ENCODE data around the gene STT3B.
"Not testable (repeated sequence)": the region's sequence is repeated elsewhere in the genome, so short reads cannot be mapped to it uniquely, and the experiment has no call there.

Gene STT3B

DNA sequence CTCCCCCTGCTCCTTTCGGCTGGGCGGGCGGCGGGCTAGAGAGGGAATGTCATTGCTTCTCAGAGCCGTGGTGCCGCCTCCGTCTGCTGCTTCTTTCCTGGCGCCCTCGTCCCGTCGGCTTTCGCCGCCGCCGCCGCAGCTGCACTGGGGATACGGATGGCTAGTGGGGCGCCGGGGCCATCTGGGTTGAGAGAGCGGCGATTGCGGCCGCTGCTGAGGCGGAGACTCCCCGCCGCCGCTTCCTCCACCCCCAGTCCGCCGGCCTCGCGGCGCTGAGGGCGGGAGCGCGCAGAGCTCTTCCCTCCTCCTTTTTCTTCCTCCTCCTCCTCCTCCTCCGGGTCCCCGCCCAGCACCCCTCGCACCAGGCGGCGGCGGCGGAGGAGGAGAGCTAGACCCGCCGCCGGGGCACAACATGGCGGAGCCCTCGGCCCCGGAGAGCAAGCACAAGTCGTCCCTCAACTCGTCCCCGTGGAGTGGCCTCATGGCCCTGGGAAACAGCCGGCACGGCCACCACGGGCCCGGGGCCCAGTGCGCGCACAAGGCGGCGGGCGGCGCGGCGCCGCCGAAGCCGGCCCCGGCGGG is at the start of gene STT3B:
Gene STT3B, plus strand, starts transcription at position 339 of the 582 bp plus-strand sequence. Its CDS starts 74 bp downstream, at position 413.
- peak; percentile 74 to 84 (median 78) for DNase-seq

DNA sequence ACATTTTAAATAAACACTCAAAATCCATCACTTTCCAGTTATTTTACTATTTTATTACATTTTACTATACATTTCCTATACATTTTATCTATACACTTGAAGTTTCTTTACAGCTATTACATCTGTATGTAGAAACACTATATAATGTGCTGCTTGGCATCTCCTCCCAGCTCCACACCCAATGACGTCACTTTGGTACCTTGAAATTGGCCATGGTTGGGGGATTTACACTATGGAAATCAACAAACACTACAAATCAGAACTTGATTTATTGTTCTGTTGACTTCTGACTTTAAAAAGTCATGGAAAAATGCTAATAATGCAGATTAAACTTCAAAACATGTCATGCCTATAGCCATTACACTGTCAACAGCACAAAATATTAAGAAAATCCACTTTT is 48.9 kb upstream of the STT3B start:
- DNase-seq: no peak

DNA sequence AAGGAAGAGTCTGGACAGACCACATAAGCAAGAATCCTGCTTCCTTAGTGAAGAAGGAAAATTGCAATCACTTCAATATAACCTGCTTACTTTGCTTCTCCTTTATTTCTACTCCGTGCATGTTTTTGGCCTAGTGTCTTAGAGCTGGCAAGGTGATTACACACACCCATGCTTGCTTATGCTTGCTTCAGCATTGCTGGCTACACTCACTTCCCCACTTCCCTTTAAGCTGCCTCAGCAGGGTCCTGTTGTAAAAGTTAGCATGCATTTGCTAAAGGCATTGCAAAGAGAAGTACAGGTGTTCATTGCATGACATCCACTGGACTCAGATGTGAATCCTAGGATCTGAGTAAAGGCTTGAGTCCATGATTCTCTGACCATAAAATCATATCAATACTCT is 47.5 kb upstream of the STT3B start:
- no peak for DNase-seq

DNA sequence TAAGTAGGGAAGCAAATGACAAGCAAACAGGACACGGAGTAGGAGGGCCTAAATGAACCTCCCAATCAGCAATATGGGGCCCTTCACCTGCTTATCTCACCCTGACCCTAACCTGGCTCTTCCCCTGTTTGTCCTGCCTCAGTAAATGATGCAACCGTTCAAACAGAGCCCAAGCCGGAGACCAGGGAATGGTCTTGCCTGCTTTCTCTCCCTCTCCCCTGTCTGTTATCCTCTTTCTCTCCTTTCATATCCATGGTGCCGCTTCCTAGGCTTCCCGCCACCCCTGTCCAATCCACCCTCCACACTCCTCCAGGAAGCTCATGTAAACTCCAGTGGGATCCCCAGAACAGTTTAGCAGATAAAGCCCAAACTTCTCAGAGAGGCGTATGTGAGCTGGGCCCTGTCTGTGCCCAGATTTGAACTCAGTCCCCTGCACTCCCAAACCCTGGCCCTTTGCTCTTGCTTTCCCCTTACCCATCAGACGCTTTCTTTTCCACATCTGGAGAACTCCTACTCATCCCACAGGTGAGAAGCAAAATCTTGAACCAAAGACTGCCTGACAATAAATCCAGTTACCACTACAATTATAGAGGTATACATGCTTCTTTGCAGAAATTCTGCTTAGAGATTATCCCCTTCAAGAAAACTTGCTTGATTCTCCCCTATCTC is 45.7 kb upstream of the STT3B start:
- DNase-seq: no peak

DNA sequence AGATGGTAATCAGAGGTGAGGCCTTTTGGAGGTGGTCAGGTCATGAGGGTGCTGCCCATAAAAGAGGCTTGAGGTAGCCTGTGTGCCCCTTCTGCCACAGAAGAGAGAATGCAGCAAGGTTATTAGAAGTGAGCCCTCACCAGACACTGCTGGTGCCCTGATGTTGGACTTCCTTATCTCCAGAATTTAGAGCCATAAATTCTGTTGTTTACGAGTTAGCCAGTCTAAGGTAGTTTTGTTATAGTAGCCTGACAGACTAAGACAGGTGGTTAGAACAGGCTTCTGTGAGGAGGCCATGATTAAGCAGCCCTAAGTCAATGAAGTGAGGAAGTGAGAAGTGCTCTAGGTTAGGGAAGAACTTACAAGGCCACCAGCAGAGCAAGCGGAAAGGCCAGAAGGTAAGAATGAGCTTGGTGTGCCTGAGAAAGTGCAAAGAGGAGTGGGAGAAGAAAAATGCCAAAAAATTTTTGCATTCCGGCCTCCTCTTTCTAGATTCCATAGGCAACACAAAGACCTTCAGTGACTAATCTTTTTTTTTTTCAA is 44.2 kb upstream of the STT3B start:
- no peak for DNase-seq

DNA sequence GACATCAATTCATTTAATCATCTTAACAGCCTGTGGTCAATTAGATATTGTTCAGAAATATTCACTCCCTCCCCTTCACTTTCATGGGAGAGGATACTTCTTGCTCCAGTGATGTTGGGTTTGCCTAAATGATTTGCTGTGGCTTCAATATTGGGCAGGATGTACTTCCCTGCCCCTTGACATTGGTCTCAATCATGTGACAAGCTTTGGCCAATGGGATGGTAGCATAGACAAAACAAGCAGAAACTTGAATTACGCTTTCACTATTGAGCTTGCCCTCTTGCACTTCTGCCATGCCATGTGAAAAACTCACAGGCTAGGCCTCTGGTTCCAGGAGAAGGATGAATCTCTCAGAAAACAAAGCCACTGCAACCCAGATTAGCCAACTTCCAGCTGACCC is 42.2 kb upstream of the STT3B start:
- DNase-seq: no peak

DNA sequence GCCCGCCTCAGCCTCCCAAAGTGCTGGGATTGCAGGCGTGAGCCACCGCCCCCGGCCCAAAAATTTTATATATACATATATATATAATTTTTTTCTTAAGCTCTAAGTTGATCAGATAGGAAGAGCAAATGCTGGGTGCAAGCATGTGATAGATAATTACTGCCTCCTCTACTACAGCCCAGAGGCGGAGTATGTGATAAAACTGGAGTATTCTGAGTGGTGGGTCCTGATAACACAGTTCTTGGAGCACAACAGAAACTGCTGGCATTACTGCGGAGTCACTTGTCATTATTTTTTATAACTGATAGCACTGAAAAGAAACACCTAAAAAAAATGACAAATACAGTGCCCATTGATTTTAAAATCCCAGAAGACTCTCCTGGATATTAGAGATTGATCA is 41.1 kb upstream of the STT3B start:
- no peak for DNase-seq

DNA sequence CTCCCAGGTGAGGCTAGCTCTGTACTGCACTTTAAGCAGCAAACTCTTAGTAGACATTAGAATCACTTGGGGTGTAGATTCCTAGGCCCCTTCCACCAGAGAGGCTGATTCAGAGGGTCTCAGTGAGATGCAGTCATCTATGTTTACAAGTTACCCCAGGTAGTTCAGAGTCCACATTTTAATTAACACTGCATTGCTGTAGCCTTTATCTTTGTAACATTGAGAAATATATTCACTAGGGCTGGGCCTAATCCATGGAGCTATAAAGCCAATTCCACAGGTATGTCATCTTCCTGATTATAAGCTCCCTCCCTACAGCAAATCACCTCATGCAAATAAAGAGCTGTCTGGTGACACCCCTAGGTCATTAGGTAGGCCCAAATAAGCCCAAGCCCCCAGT is 39.6 kb upstream of the STT3B start:
- no peak for DNase-seq

DNA sequence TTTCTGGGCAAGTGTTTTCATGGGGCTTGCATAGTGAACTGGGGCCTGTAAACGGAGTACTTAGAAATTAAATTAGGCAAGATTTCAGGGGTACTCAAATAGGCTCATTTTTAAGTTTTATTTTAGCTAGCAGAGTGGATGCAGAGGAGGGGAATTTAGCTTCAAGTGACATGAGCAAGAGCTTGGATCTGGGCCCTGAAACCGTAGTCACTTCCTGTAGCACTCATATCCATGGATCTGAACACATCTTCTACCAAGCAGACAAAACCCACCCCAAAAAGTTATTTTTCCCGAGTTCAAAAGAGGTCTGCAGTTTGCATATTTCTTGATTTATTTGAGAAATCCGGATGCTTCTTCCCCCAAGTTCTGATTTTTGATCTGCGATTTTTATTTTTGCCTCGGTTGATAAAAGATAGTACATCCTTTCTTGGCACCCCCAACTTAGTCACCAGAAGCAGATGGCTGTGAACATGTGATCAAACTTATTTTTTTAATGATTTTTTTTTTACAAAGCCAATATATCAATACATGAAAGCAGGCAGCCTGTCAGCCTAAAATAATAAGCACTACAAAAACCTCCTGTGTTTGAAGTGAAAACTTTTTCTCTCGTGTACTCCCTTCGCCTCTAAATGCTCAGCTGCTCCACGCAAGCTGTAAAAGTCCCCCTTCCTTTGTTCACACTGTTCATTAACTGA is 36.6 kb upstream of the STT3B start:
- no peak for DNase-seq

DNA sequence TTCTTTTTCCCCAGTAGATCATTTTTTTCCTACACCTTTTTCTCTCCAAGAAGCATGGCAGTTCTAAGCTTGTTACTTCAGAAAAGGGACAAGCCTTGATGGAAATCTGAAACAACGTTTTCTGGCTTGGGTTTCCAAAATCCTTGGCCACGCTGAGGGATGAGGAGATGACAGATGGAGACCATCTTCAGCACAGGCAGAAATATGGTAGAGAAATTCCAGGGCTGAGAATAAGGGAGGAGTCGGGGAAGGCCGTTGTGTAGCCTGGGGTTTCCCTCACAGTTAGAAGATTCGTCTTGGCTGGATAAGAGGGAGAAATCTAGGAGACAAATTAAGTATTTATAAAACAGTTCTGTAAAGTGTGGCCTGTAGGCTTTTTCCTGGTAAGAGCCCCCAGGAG is 33.9 kb upstream of the STT3B start:
- no peak for DNase-seq

DNA sequence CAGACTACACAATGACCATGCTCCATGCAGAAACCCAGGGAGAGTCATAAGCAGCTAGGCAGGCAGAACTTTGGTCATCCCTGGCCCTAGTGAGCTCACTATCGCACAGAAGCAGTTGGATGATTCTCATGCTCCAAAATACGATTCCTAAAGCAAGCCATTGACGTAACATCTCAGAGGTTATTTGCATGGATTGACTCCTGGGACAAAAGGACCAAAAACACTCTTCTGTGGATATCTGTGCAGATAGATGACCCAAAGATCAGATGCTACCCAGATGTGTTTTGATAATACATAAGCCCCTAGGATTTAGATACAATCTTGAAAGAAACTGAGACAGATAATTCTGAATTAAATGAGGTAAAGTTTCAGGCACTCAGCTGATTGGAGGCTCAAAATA is 33.4 kb upstream of the STT3B start:
- no peak for DNase-seq

DNA sequence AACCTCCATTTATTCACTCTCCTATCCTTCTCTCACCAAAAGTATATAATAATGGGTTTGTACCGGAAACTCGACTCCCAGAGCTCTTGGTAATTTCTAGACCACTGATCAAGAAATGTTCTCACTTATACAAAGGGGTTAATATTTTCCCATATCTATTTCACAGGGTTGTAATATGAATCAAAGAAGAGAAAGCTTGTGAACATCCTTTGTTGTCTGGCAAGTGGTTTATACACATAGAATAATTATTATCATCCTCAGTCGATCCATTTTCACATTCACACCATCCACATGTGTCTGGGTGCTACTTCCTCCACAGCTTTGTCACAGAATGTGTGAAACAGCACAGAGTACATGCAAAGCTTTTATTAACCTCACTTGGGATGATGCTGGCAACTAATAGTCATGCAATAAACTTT is 29.9 kb upstream of the STT3B start:
- DNase-seq: no peak

DNA sequence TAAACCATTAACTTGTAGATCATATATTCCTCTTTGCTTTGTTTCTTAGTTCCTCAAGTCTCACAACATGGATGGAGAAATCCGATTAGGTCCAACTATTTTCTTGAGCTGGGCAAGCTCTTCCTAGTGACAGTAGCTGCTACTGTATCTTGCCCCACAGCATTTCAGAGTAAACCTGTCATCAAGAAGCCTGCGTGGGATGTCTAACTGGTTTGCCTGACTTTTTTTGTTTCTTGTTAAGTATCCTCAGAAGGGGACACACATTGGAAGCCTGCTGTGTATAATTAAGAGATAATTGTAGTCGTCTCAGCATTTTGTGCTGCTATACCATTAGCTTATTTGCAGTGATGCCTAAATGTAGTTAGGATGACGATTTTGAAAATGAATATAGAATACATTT is 29.3 kb upstream of the STT3B start:
- DNase-seq: no peak

DNA sequence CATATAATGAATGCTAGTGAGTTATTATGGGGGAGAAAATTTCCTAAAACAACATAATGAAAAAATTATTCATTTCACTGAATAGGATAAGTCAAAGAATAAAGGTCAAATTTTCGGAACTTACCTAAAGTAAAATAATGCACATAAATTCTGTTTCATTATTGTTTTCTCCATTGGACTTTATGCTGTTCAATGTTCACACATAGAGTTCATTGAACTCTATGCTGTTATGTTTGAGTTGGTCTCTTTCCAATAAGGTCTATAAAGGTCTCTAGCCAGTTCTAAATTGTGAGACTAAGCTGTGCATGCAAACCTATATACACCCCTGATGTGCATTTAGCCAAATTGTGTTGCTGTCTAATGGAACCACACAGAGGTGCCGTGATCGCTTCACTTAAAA is 28.5 kb upstream of the STT3B start:
- no peak for DNase-seq

DNA sequence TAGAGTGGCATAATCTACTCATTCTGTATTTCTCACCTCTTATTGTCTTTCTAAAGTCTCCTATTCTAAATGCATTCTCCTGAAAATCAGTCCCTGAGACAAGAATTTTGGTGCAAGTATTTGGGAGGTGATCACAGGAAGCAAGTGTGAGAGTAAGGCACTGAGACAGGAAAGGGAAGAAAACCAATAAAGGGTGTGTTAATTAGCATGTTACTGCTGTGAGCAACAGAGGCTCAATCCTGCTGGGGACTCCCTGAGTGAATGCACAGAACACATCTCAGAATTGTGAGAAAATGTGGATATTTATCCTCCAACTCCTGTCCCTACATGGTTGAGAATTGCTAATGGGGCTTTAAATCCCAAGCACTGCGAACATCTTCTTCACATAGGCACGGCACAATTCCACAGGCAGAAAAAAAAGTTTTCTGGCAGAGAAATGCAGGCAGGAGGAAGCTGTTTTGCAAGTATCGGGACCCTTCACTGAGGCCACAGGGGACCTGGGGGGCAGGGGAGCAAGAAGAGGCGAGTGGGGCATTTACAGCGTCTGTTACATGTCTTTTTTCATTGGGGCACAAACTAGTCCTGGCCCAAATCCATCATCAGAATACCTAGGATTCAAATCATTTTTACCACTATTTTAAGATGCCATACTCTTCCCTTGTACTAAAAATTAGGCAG is 27.2 kb upstream of the STT3B start:
- DNase-seq: no peak

DNA sequence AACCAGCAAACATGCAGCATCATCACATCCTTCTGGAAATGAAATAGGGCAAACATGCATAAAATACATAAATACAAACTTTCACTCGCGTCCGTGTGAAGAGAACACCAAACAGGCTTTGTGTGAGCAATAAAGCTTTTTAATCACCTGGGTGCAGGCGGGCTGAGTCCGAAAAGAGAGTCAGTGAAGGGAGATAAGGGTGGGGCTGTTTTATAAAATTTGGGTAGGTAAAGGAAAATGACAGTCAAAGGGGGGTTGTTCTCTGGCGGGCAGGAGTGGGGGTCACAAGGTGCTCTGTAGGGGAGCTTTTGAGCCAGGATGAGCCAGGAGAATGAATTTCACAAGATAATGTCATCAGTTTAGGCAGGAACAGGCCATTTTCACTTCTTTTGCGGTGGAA is 26.2 kb upstream of the STT3B start:
- DNase-seq: not testable (repeated sequence)

DNA sequence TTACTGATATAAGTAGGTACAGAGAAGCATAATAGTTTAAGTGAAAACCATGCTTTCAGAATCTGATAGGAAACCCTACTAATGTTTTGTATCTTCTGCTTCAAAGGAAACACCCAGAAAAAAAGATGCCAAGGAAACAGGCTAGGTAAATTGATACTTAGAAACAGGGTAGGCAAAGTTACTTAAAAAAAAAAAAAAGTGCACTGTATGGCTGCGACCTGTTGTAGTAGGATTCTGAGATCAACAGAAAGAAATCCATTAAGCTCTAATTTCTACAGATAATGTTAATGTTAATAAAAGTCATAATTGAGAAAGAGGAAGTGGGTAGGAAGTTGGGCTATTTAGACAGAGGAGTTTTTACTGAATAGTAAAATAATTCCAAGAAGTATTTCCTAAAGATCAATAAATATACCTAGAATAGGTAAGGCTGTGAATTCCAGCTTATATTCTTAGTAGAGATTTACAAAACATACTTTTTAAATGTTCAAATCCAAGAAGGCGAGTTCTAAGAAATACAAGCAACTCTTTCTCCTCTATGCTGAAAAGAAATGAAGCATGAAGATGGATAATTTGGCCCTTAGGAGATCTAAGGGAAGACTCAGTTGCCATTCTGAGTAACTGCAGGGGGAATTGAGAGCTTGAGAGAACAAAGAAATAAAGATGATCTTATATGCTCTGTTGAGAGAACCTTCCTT is 24.1 kb upstream of the STT3B start:
- DNase-seq: no peak

DNA sequence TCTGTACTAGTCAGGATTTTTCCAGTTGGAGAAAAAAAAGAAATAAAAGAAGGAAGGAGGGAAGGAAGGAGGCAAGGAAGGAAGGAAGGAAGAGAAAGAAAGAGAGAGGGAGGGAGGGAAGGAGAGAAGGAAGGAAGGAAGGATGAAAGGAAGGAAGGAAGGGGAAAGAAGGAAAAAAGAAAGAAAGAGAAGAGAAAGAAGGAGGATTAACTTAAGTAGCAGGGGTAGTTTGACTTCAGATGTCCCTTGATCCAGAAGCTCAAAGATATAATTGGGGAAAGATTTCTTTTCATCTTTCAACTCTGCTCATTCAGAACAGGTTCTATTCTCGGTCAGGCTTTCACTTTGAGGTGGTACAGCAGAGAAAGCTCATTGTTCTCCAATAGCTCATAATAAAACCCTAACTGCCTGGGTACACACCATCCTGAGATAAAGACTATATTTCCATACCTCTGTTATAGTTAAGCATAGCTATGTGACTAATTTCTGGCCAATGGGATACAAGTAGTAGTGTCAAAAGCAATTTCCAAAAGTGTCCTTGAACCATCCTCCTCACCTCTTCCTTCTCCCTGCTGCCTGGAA is 23.5 kb upstream of the STT3B start:
- DNase-seq: no peak

DNA sequence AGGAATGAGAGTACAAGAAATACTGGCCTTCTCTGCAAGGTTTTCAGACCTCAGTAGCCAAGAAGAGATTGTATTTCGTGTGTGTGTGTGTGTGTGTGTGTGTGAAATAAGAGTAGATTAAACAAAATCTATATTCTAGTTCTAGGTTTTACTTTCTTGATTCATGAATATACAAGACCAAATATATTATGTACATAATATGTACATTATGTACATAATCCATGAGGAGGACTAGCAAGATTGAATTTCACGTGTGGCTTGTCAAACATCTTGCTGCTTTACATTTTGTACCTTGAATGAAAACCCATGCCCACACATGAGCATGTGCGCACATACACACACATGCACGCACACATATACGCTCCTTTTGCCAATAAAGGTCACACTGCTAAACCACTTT is 18.2 kb upstream of the STT3B start:
- DNase-seq: no peak

DNA sequence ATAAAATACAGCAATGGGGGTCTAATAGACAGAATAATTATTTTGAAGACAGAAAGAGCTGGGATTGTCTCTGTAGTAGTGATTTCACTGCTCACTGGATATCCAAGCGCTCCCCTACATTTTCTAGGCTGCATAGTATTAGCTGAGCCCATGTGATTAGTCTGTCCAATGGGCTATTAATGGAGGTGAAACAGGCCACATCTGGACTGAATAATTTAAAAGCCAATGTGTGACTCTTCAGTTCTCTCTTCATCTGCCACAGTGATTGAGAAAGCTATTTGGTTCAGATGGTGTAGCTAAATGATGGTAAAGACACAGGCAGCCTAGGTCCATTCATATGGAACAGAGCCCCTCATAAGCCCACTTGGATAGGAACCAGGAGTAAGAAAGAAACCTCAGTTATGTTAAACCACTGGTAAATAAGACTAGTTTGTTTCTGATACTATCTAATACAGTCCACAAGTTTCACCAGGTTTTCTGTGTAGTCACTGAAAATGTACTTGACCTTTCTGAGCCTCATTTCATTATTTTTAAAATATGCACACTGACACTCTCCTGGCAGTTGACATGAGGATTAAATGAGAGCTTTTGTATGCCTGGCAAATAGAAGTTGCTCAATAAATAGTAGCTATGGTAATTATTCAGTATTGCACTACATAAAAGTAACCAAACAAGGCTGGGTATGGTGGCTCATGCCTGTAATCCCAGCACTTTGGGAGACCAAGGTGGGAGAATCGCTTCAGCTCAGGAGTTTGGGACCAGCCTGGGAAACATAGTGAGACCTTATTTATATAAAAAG is 17.0 kb upstream of the STT3B start:
- DNase-seq: no peak

DNA sequence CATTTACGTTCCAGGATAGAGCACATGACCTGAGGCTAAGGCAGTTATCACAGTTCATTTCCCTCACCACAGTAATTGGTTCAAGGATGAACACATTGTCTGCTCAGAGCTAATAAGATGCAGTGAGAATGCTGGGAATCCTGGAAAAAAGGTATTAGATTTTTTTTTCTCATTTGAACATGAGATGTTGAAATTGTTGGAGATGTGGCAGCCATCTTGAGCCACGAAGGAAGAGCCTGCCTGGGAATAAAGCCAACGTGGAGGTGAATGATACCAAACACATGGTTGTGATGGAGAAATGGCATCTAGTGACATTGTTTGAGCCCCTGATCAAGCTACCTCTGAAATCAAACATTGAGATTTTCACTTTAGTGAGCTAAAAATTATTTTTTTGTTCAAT is 16.0 kb upstream of the STT3B start:
- DNase-seq: no peak

DNA sequence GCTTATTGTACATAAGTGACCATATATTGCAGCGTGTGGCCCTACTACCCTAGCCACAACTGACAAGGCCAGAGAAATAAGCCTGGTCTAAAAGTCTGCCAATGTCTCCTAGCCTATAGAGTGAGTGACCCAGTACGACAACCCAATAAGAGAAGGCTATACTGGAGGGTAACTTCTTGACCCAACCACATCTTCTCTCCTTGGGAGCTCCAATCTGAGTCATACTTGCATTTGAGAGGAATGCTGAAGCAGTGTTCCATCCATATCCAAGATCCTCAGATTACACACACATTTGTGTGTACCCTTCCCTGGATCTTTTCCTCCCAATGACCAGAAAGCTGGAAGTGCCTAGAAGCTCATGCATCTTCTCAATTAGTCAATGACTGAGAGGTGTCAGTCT is 11.3 kb upstream of the STT3B start:
- DNase-seq: no peak
